ENCODE measurements around the gene B4GAT1.
"Not testable (repeated sequence)": the region's sequence is repeated elsewhere in the genome, so short reads cannot be mapped to it uniquely, and the experiment has no call there.

B4GAT1 gene

DNA sequence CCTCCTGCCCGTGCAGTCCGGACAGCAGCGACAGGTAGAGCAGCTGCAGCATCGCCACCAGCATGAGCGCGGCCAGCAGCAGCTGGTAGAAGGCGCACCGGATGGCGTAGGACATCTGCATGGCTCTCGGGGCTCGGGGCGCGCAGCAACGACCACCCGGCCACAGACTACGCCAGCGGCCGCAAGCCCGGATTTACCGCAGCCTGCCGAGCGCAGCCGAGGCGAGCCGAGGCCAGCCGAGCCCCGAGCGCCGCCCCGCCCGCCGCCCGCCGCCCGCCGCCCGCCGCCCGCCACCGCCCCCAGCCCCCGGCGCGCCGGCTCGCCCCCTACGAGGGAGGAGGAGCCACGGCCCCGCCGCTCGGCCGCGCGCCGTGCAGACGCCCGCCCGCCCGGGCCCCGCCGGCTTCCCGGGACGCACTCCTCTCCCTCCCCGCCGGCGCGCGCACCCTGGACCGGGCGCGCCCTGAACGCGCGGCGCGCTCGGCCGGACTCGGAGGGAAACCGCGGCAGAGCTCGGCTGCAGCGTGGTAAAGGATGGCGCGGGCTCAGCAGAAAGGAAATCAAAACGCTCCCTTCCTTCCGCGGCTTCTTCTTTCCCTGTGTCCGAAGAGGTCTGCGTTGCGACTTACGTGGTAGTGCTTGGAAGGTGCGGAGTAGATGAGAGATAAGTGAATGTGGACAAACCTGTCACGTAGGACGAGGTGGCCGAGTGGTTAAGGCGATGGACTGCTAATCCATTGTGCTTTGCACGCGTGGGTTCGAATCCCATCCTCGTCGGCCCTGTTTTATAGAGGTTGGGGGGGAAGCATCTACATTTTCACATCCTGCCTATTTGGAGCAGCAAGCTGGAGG, at the start of gene B4GAT1:
B4GAT1 (minus strand) TSS at position 205 of the 852 bp plus-strand sequence; CDS start at position 121, 84 bp downstream.
- in situ Hi-C loops (cut with HindIII; ENCODE audit: low sequenced_read_pairs), result no loop called here

- in situ Hi-C loops (cut with HindIII; ENCODE audit: low sequenced_read_pairs), result no loop called here
These were observed 46.5 kb upstream of the B4GAT1 start for GRCh38 chr11:66393954-66394353.

GRCh38 chr11:66391322-66391721, 43.9 kb upstream of the B4GAT1 start:
- in situ Hi-C loops (cut with HindIII; ENCODE audit: low sequenced_read_pairs), result no loop called here

GRCh38 chr11:66388780-66389386, 41.5 kb upstream of the B4GAT1 start:
- in situ Hi-C loops (cut with HindIII; ENCODE audit: low sequenced_read_pairs), result no loop called here

GRCh38 chr11:66386171-66387069, 39.0 kb upstream of the B4GAT1 start:
- in situ Hi-C loops (cut with HindIII; ENCODE audit: low sequenced_read_pairs), result no loop called here

GRCh38 chr11:66384316-66384715, 36.9 kb upstream of the B4GAT1 start:
- in situ Hi-C loops (cut with HindIII; ENCODE audit: low sequenced_read_pairs), result not testable (repeated sequence)

GRCh38 chr11:66380264-66380663, 32.8 kb upstream of the B4GAT1 start:
- in situ Hi-C loops (cut with HindIII; ENCODE audit: low sequenced_read_pairs), result not testable (repeated sequence)

GRCh38 chr11:66373690-66374287, 26.4 kb upstream of the B4GAT1 start:
- in situ Hi-C loops (cut with HindIII; ENCODE audit: low sequenced_read_pairs), result loop anchor here (5.0 kb wide), 1 partner anchor 54 kb away; no protein-coding TSS in a partner anchor

GRCh38 chr11:66373265-66373664, 25.8 kb upstream of the B4GAT1 start:
- in situ Hi-C loops (cut with HindIII; ENCODE audit: low sequenced_read_pairs), result loop anchor here (5.0 kb wide), 1 partner anchor 54 kb away; no protein-coding TSS in a partner anchor

- in situ Hi-C loops (cut with HindIII; ENCODE audit: low sequenced_read_pairs), result loop anchor here (5.0 kb wide), 1 partner anchor 55 kb away; no protein-coding TSS in a partner anchor
These were observed 24.4 kb upstream of the B4GAT1 start, which contains the start of gene SLC29A2 for GRCh38 chr11:66371627-66372415. TSS of gene SLC29A2 (minus strand) at chr11:66371760. CDS start at chr11:66371591, 169 bp downstream.

DNA sequence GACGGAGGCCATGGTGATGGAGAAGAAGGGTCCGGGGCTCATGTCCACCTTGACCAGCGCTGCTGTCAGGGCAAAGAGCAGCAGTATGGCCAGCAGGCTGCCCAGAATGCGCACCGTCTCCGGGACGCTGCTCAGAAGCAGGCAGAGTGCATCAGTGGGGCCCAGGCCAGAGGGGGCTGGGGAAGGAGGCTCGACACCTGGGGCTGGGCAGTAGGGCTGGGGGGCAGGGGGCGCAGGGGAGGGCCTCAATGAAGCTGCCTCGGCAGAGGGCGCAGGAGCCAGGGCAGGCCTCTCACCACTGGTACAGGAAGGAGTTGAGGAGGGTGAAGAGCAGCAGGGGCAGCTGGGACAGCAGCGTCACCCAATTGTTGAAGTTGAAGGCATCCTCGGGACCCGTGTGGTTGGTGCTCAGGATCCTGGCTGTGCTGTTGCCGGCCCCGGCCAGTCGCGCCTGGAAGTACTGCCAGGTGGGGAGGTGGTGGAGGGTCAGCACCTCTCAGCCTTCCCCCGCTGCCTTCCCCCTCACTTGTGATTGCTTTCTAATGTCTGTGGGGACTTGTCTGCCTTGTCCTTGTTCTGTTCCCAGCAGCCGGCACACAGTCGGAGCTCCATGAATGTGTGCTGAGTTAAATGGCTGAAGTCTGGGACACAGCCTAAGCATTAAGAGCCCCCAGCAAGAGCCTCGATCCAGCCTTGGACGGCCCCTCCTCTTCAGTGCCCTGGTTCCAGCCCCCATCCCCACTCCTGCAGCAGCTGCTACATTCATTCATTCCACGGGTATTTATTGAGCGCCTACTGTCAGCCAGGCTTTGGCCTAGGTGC, 21.9 kb upstream of the B4GAT1 start:
- in situ Hi-C loops (cut with HindIII; ENCODE audit: low sequenced_read_pairs), result no loop called here

- in situ Hi-C loops (cut with HindIII; ENCODE audit: low sequenced_read_pairs), result no loop called here
These were observed 21.1 kb upstream of the B4GAT1 start for GRCh38 chr11:66368484-66368883.

- in situ Hi-C loops (cut with HindIII; ENCODE audit: low sequenced_read_pairs), result no loop called here
These were observed 20.3 kb upstream of the B4GAT1 start for GRCh38 chr11:66367561-66368312.

GRCh38 chr11:66366844-66367477, 19.5 kb upstream of the B4GAT1 start:
- in situ Hi-C loops (cut with HindIII; ENCODE audit: low sequenced_read_pairs), result no loop called here

- in situ Hi-C loops (cut with HindIII; ENCODE audit: low sequenced_read_pairs), result no loop called here
These were observed 18.5 kb upstream of the B4GAT1 start for GRCh38 chr11:66365711-66366619.

GRCh38 chr11:66365166-66365565, 17.7 kb upstream of the B4GAT1 start:
- in situ Hi-C loops (cut with HindIII; ENCODE audit: low sequenced_read_pairs), result no loop called here

Measured in endothelial cell of hepatic sinusoid (primary cell).